ENCODE results near the gene UCK2.

GRCh38 chr1:165927169-165927568, 99.8 kb downstream of the UCK2 start:
- TF ChIP-seq CTCF (conservative IDR thresholded peaks at IDR 0.05) (no peak), EZH2 (IDR thresholded peaks at IDR 0.05; ENCODE audit: low read depth) (no peak)

All from PC-9 (cell line).